PFSK-1 (cell line): Measurements from ENCODE around the gene CAMSAP1.

Experiments
- POLR2AphosphoS5 ChIP-seq: IDR thresholded peaks from 2 replicates; pipeline ENCODE4 v1.6.1; 2012; ENCODE audit warnings: low read depth, mild to moderate bottlenecking, control low read depth, low read length, moderate library complexity
- SIN3A ChIP-seq: IDR thresholded peaks from 2 replicates; pipeline ENCODE4 v1.6.1; 2012; ENCODE audit warnings: mild to moderate bottlenecking, low read length, moderate library complexity, borderline replicate concordance; ENCODE audit not compliant: insufficient read depth
- TF ChIP-seq, protein P1 (sequence below), 2 experiments: IDR thresholded peaks; 2 replicates each; pipeline versions ENCODE4 v1.6.1 to v1.8.0; 2011 to 2012; ENCODE audit warnings: low read depth in 2 of 2, low read length in 2 of 2, control low read depth in 1 of 2, inconsistent platforms in 1 of 2, mild to moderate bottlenecking in 1 of 2, moderate library complexity in 1 of 2; ENCODE audit not compliant: insufficient read depth in 1 of 2

DNA sequence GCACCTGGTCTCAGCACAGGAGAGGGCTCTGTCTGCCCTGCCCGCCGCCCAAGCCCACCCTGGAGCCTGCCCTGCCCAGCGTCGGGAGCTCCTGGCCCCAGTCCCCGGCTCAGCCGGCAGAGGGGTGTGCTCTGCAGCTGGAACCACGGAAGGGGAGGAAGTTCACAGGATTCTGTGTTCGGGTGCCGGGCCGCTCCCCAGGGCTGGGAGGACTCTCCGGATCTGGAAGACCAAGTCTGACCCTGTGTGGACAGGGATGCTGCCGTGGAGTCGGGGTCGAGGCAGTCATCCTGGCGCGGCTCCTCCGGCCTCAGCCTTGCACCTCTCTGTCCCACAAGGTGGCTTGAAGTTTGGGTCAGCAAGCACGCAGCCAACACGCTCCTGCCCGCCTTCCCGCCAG lies 126.7 kb downstream of the CAMSAP1 start:
- TF ChIP-seq POLR2AphosphoS5 (no peak), SIN3A (no peak)
- TF ChIP-seq, protein P1, sequence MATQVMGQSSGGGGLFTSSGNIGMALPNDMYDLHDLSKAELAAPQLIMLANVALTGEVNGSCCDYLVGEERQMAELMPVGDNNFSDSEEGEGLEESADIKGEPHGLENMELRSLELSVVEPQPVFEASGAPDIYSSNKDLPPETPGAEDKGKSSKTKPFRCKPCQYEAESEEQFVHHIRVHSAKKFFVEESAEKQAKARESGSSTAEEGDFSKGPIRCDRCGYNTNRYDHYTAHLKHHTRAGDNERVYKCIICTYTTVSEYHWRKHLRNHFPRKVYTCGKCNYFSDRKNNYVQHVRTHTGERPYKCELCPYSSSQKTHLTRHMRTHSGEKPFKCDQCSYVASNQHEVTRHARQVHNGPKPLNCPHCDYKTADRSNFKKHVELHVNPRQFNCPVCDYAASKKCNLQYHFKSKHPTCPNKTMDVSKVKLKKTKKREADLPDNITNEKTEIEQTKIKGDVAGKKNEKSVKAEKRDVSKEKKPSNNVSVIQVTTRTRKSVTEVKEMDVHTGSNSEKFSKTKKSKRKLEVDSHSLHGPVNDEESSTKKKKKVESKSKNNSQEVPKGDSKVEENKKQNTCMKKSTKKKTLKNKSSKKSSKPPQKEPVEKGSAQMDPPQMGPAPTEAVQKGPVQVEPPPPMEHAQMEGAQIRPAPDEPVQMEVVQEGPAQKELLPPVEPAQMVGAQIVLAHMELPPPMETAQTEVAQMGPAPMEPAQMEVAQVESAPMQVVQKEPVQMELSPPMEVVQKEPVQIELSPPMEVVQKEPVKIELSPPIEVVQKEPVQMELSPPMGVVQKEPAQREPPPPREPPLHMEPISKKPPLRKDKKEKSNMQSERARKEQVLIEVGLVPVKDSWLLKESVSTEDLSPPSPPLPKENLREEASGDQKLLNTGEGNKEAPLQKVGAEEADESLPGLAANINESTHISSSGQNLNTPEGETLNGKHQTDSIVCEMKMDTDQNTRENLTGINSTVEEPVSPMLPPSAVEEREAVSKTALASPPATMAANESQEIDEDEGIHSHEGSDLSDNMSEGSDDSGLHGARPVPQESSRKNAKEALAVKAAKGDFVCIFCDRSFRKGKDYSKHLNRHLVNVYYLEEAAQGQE (IDR thresholded peaks at IDR 0.05; ENCODE audit: insufficient read depth in 1 of 2, low read depth in 2 of 2, low read length in 2 of 2): no peak
